ENCODE measurements around the gene THAP11. TPM values are rescaled to one million over a fixed set of nuclear protein-coding genes. Genes with fewer than 3 reads are reported as not detected.
A peak's percentile ranks its signal among the peaks of the same experiment; 100 is the strongest.

THAP11 gene
- total RNA-seq, 1 donor from 2014 or later, result 48.7 TPM

- H3K36me3 Mint-ChIP-seq (ENCODE audit: low read depth), result peaks cover 2% of the 10 kb centered on the region
- H3K4me3 Mint-ChIP-seq, result peak overlapping the region; percentile 97
- intact Hi-C loops (cut with micrococcal nuclease), result loop anchor here (2.0 to 5.0 kb wide), 2 partner anchors 20 to 150 kb away; partner anchors contain the start of gene EDC4
- no peak for DNase-seq
- peak overlapping the region; percentile 87 for H3K27ac Mint-ChIP-seq
- H3K9me3 Mint-ChIP-seq, result no peaks in the 10 kb centered on the region
- no peaks in the 10 kb centered on the region for H3K27me3 Mint-ChIP-seq
- peaks cover 22% of the 10 kb centered on the region for H3K4me1 Mint-ChIP-seq
Measured at GRCh38 chr16:67892375-67892774, 50.3 kb downstream of the THAP11 start.

- peaks cover 22% of the 10 kb centered on the region for H3K4me1 Mint-ChIP-seq
- H3K27ac Mint-ChIP-seq, result peak within 1 kb of the TSS; percentile 94
- intact Hi-C loops (cut with micrococcal nuclease), result loop anchor here (1.0 to 5.0 kb wide), 6 partner anchors 20 to 233 kb away; partner anchors contain the start of genes ACD, EDC4, NUTF2 and PARD6A
- DNase-seq, result peak; percentile 97
- H3K27me3 Mint-ChIP-seq, result no peaks in the 10 kb centered on the region
- H3K9me3 Mint-ChIP-seq, result no peaks in the 10 kb centered on the region
- peak within 1 kb of the TSS; percentile 97 for H3K4me3 Mint-ChIP-seq
- no peaks in the 10 kb centered on the region for H3K36me3 Mint-ChIP-seq (ENCODE audit: low read depth)
Measured at GRCh38 chr16:67892899-67893742, 51.0 kb downstream of the THAP11 start, which contains the start of gene PSKH1. PSKH1 (plus strand) TSS chr16:67893254; CDS start chr16:67908750, 15,496 bp downstream.

Other genes with a start within 250 kb of the THAP11 start
- gene CARMIL2, start 197.2 kb upstream of the THAP11 start, total RNA-seq, result 219 and 229 TPM in 2 replicates
- gene ACD, start 182.1 kb upstream of the THAP11 start, total RNA-seq, result 54.0 and 55.1 TPM in 2 replicates
- 13.5 and 14.0 TPM in 2 replicates for gene PARD6A, start 181.4 kb upstream of the THAP11 start, total RNA-seq
- gene ENKD1, start 175.6 kb upstream of the THAP11 start, total RNA-seq, result 12.7 and 13.8 TPM in 2 replicates
- 0.68 and 1.5 TPM in 2 replicates for gene C16orf86, start 175.5 kb upstream of the THAP11 start, total RNA-seq
- gene GFOD2, start 123.0 kb upstream of the THAP11 start, total RNA-seq, result 16.2 and 18.3 TPM in 2 replicates
- gene RANBP10, start 35.8 kb upstream of the THAP11 start, total RNA-seq, result 18.2 and 18.6 TPM in 2 replicates
- gene TSNAXIP1, start 35.4 kb upstream of the THAP11 start, total RNA-seq, result 0.65 and 0.80 TPM in 2 replicates
- gene NUTF2, start 4.6 kb downstream of the THAP11 start, total RNA-seq, result 184 and 188 TPM in 2 replicates
- 37.0 and 44.5 TPM in 2 replicates for gene CENPT, start 5.4 kb downstream of the THAP11 start, total RNA-seq
- gene EDC4, start 30.7 kb downstream of the THAP11 start, total RNA-seq, result 112 and 122 TPM in 2 replicates
- gene NRN1L, start 42.6 kb downstream of the THAP11 start, total RNA-seq, result 0.63 TPM in 1 of 2 replicates, not detected in the other
- gene PSKH1, start 50.9 kb downstream of the THAP11 start, total RNA-seq, result 14.4 and 16.3 TPM in 2 replicates
- gene CTRL, start 89.5 kb downstream of the THAP11 start, total RNA-seq, result 6.0 and 6.5 TPM in 2 replicates
- gene PSMB10, start 94.5 kb downstream of the THAP11 start, total RNA-seq, result 211 and 214 TPM in 2 replicates
- 16.5 and 18.2 TPM in 2 replicates for gene LCAT, start 101.8 kb downstream of the THAP11 start, total RNA-seq
- 40.6 and 44.7 TPM in 2 replicates for gene SLC12A4, start 126.3 kb downstream of the THAP11 start, total RNA-seq
- not detected in 2 replicates for gene DPEP3, start 138.2 kb downstream of the THAP11 start, total RNA-seq
- gene DPEP2, start 157.2 kb downstream of the THAP11 start, total RNA-seq, result 1.7 and 2.3 TPM in 2 replicates
- not detected in 2 replicates for gene DPEP2NB, start 173.6 kb downstream of the THAP11 start, total RNA-seq
- 23.9 and 26.1 TPM in 2 replicates for gene DDX28, start 180.9 kb downstream of the THAP11 start, total RNA-seq
- gene DUS2, start 181.0 kb downstream of the THAP11 start, total RNA-seq, result 35.3 and 42.6 TPM in 2 replicates
- 143 and 146 TPM in 2 replicates for gene NFATC3, start 243.1 kb downstream of the THAP11 start, total RNA-seq

All from activated CD4-positive, alpha-beta T cell treated with anti-CD3 and anti-CD28 coated beads, Interleukin-2, amount 10 ng/mL, durations not matched to agents 24 days and 14 days (primary cell).